DND-41 (cell line): ENCODE measurements around the gene CHIT1.

Experiments used
- CTCF ChIP-seq: IDR thresholded peaks from 2 replicates; pipeline ENCODE4 v1.5.1; 2012; ENCODE audit warnings: borderline replicate concordance, low read length, moderate library complexity, mild to moderate bottlenecking; ENCODE audit not compliant: poor library complexity, severe bottlenecking; ENCODE audit errors: extremely low read depth
- EZH2 ChIP-seq: IDR thresholded peaks from 3 replicates; pipeline ENCODE4 v1.6.1; 2012; ENCODE audit warnings: borderline replicate concordance, low read depth, mild to moderate bottlenecking, moderate library complexity, low read length, inconsistent platforms; ENCODE audit not compliant: severe bottlenecking

- TF ChIP-seq CTCF (no peak), EZH2 (no peak)
These were observed 51.4 kb downstream of the CHIT1 start for GRCh38 chr1:203178083-203178482.
